Measurements from ENCODE around the gene PRR33. TPM values are rescaled to one million over a fixed set of nuclear protein-coding genes. Genes with fewer than 3 reads are reported as not detected.
"Not testable (repeated sequence)": the region's sequence is repeated elsewhere in the genome, so short reads cannot be mapped to it uniquely, and the experiment has no call there.

Gene PRR33
- total RNA-seq, 1 experiment from 2014 or later, result not detected

GRCh38 chr11:1889224-1889930, 2.3 kb downstream of the PRR33 start:
- peak; percentile 32 for DNase-seq (ENCODE audit: low read depth)

- DNase-seq (ENCODE audit: low read depth), result no peak
Measured at GRCh38 chr11:1888811-1889210, 2.9 kb downstream of the PRR33 start.

- no peak for DNase-seq (ENCODE audit: low read depth)
Measured at GRCh38 chr11:1888347-1888753, 3.3 kb downstream of the PRR33 start.

GRCh38 chr11:1887451-1888346, 4.0 kb downstream of the PRR33 start:
- DNase-seq (ENCODE audit: low read depth), result no peak

- not testable (repeated sequence) for DNase-seq (ENCODE audit: low read depth)
Measured at GRCh38 chr11:1886551-1886950, 5.1 kb downstream of the PRR33 start.

- no peak for DNase-seq (ENCODE audit: low read depth)
Measured at GRCh38 chr11:1884303-1884700, 7.4 kb downstream of the PRR33 start.

- no peak for DNase-seq (ENCODE audit: low read depth)
Measured at GRCh38 chr11:1883346-1884302, 8.1 kb downstream of the PRR33 start.

- peak; percentile 38 for DNase-seq (ENCODE audit: low read depth)
Measured at GRCh38 chr11:1882265-1883238, 9.1 kb downstream of the PRR33 start.

GRCh38 chr11:1881442-1882264, 10.0 kb downstream of the PRR33 start:
- DNase-seq (ENCODE audit: low read depth), result no peak

- no peak for DNase-seq (ENCODE audit: low read depth)
Measured at GRCh38 chr11:1880746-1881441, 10.8 kb downstream of the PRR33 start.

- no peak for DNase-seq (ENCODE audit: low read depth)
Measured at GRCh38 chr11:1879941-1880720, 11.6 kb downstream of the PRR33 start.

GRCh38 chr11:1879342-1879940, 12.3 kb downstream of the PRR33 start:
- no peak for DNase-seq (ENCODE audit: low read depth)

- DNase-seq (ENCODE audit: low read depth), result no peak
Measured at GRCh38 chr11:1878137-1879031, 13.3 kb downstream of the PRR33 start.

- peak; percentile 33 for DNase-seq (ENCODE audit: low read depth)
Measured at GRCh38 chr11:1877211-1878136, 14.2 kb downstream of the PRR33 start.

- DNase-seq (ENCODE audit: low read depth), result peak; percentile 47
Measured at GRCh38 chr11:1876361-1877063, 15.2 kb downstream of the PRR33 start.
